Left ventricle myocardium superior (tissue), 1 donor: ENCODE results near the gene CTIF. TPM values are rescaled to one million over a fixed set of nuclear protein-coding genes. Genes with fewer than 3 reads are reported as not detected.

Experiments used
- ATAC-seq: fragments of 200-7000 bp; cut with Tn5 transposase; one replicate; pipeline ENCODE4 v1.9.1; 2020; ENCODE audit warnings: mild to moderate bottlenecking, moderate library complexity
- DNase-seq: peaks from one replicate; pipeline ENCODE4 v3.0.0-alpha.2; 2020
- intact Hi-C: fragments of 100-400 bp; cut with micrococcal nuclease; formaldehyde crosslinking; loops from one replicate; pipeline ENCODE4 v1.11.0; 2022
- total RNA-seq: library from RNA; stranded (reverse); fragmentation: NEBNext Ultra II Directional; extraction: Animal tissue kit (Norgen Biotek cat#: 25700); gene quantifications from one replicate; pipeline ENCODE4 v1.2.1, GENCODE V29; 2021
- donor health status: DM: no; HTN: yes; CAD: no; lungs with severe emphysema.

The CTIF gene
- total RNA-seq, 1 donor from 2014 or later = 59.9 TPM

GRCh38 chr18:48624856-48625255, 86.0 kb downstream of the CTIF start:
- ATAC-seq (no peak), DNase-seq (no peak)
- intact Hi-C loops = no loop called here

GRCh38 chr18:48627216-48627615, 88.4 kb downstream of the CTIF start:
- intact Hi-C loops = no loop called here
- no peak for DNase-seq
- no peak for ATAC-seq

GRCh38 chr18:48629730-48630324, 91.0 kb downstream of the CTIF start:
- no peak for ATAC-seq
- intact Hi-C loops = no loop called here
- DNase-seq = no peak

- DNase-seq (no peak), ATAC-seq (no peak)
- intact Hi-C loops = no loop called here
Measured at GRCh38 chr18:48631851-48632250, 93.0 kb downstream of the CTIF start.

- ATAC-seq = no peak
- intact Hi-C loops = no loop called here
- DNase-seq = no peak
Measured at GRCh38 chr18:48632676-48633257, 93.9 kb downstream of the CTIF start.

- intact Hi-C loops = no loop called here
- DNase-seq (no peak), ATAC-seq (no peak)
Measured at GRCh38 chr18:48634491-48634890, 95.7 kb downstream of the CTIF start.

- intact Hi-C loops = no loop called here
- peak; percentile 65 for ATAC-seq
- no peak for DNase-seq
Measured at GRCh38 chr18:48634975-48635374, 96.1 kb downstream of the CTIF start.

- no peak for DNase-seq
- ATAC-seq = no peak
- intact Hi-C loops = no loop called here
Measured at GRCh38 chr18:48635806-48636205, 97.0 kb downstream of the CTIF start.

- no peak for ATAC-seq
- intact Hi-C loops = no loop called here
- no peak for DNase-seq
Measured at GRCh38 chr18:48636436-48636835, 97.6 kb downstream of the CTIF start.

- intact Hi-C loops = no loop called here
- no peak for DNase-seq
- ATAC-seq = no peak
Measured at GRCh38 chr18:48637081-48637990, 98.5 kb downstream of the CTIF start.

- intact Hi-C loops = no loop called here
- no peak for ATAC-seq
Measured at GRCh38 chr18:48638451-48638850, 99.6 kb downstream of the CTIF start.

GRCh38 chr18:48638896-48639771, 100.3 kb downstream of the CTIF start:
- intact Hi-C loops = no loop called here
- ATAC-seq (peak; percentile 50), DNase-seq (no peak)

More at GRCh38 chr18:48638451-48638850, 99.6 kb downstream of the CTIF start:
- no peak for DNase-seq

GRCh38 chr18:48639772-48640432, 101.1 kb downstream of the CTIF start:
- DNase-seq (no peak), ATAC-seq (peak; percentile 18)
- intact Hi-C loops = no loop called here

- intact Hi-C loops = no loop called here
- DNase-seq (no peak), ATAC-seq (no peak)
Measured at GRCh38 chr18:48640566-48641270, 101.9 kb downstream of the CTIF start.

- DNase-seq = no peak
- no peak for ATAC-seq
Measured at GRCh38 chr18:48641981-48642380, 103.2 kb downstream of the CTIF start.

GRCh38 chr18:48642503-48642902, 103.7 kb downstream of the CTIF start:
- no peak for DNase-seq
- intact Hi-C loops = no loop called here
- ATAC-seq = no peak

More at GRCh38 chr18:48641981-48642380, 103.2 kb downstream of the CTIF start:
- intact Hi-C loops = no loop called here

GRCh38 chr18:48643262-48643661, 104.4 kb downstream of the CTIF start:
- DNase-seq = no peak
- no peak for ATAC-seq
- intact Hi-C loops = no loop called here

- DNase-seq = no peak
- intact Hi-C loops = no loop called here
Measured at GRCh38 chr18:48644029-48644428, 105.2 kb downstream of the CTIF start.

More at GRCh38 chr18:48644029-48644428, 105.2 kb downstream of the CTIF start:
- no peak for ATAC-seq
